Stimulated activated naive CD8-positive, alpha-beta T cell treated with anti-CD3 and anti-CD28 coated beads, Interleukin-15, Interleukin-2, amounts not matched to agents 100 ng/mL and 50 ng/mL, for 24 hours (primary cell): ENCODE measurements around the gene PCNT.

ENCODE experiments used
- H3K27ac Mint-ChIP-seq: one replicate; pipeline ENCODE4 v1.8.0; 2021; ENCODE audit warnings: mild to moderate bottlenecking, mixed read lengths
- H3K27me3 Mint-ChIP-seq: one replicate; pipeline ENCODE4 v1.8.0; 2021; ENCODE audit warnings: mixed read lengths
- H3K36me3 Mint-ChIP-seq: one replicate; pipeline ENCODE4 v1.8.0; 2021; ENCODE audit warnings: low read depth, mixed read lengths
- H3K4me1 Mint-ChIP-seq: one replicate; pipeline ENCODE4 v1.8.0; 2021; ENCODE audit warnings: low read depth, mixed read lengths
- H3K4me3 Mint-ChIP-seq: one replicate; pipeline ENCODE4 v1.8.0; 2021; ENCODE audit warnings: mild to moderate bottlenecking, mixed read lengths
- H3K9me3 Mint-ChIP-seq: one replicate; pipeline ENCODE4 v1.8.0; 2021; ENCODE audit warnings: mixed read lengths

The PCNT gene

DNA sequence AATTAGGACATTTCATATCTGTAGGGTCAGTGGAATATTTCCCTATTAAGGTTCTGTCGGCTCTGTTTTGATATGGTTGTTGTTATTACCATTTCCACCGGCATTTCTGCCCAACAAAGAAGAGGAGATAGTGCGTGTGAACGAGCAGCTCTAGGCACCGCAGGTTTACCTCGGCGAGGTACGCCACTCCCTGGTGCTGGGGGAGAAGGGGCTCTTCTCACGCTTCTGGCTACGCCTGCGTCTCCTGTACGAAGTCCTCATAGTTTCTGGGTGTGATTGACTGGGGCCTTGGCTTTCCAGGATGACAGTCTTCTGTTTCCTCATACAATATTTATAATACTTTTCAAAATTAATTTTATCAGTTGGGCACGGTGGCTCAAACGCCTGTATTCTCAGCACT lies 80.3 kb downstream of the PCNT start:
- Mint-ChIP-seq H3K9me3 (peaks cover 3% of the 10 kb centered on the region), H3K4me3 (no peak overlapping the region), H3K4me1 (no peaks in the 10 kb centered on the region), H3K36me3 (peaks cover 40% of the 10 kb centered on the region), H3K27ac (no peak overlapping the region), H3K27me3 (no peaks in the 10 kb centered on the region)

GRCh38 chr21:46406001-46406400 lies 82.0 kb downstream of the PCNT start:
- no peak overlapping the region for H3K4me3 Mint-ChIP-seq
- no peaks in the 10 kb centered on the region for H3K27me3 Mint-ChIP-seq
- H3K36me3 Mint-ChIP-seq = peaks cover 32% of the 10 kb centered on the region
- no peak overlapping the region for H3K27ac Mint-ChIP-seq
- peaks cover 3% of the 10 kb centered on the region for H3K9me3 Mint-ChIP-seq
- no peaks in the 10 kb centered on the region for H3K4me1 Mint-ChIP-seq

- Mint-ChIP-seq H3K27ac (no peak overlapping the region), H3K36me3 (peaks cover 16% of the 10 kb centered on the region), H3K27me3 (no peaks in the 10 kb centered on the region), H3K9me3 (no peaks in the 10 kb centered on the region), H3K4me1 (no peaks in the 10 kb centered on the region), H3K4me3 (no peak overlapping the region)
These were observed 85.9 kb downstream of the PCNT start for GRCh38 chr21:46409641-46410406.

DNA sequence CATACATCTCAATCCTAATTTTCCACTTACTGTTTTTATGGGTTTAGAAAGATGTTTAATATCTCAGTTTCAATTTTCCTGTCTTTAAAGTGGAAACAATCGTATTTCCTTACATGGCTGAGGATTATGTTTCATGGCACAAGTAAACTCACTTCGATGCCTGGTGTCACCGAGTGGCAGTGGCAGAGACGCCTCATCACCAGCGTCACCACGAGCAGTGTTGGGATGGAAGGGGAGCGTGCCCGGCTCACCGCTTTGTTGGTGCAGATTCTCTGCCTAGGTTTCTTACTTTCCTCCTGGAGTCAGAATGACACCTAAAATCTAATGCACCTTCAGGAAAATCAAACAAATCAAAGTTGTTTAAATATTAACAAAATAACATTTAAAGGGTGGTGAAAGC lies 86.6 kb downstream of the PCNT start:
- peaks cover 16% of the 10 kb centered on the region for H3K36me3 Mint-ChIP-seq

GRCh38 chr21:46411236-46411635 lies 87.3 kb downstream of the PCNT start:
- no peaks in the 10 kb centered on the region for H3K27me3 Mint-ChIP-seq
- no peaks in the 10 kb centered on the region for H3K9me3 Mint-ChIP-seq
- H3K4me3 Mint-ChIP-seq = no peak overlapping the region
- no peak overlapping the region for H3K27ac Mint-ChIP-seq
- H3K4me1 Mint-ChIP-seq = no peaks in the 10 kb centered on the region
- H3K36me3 Mint-ChIP-seq = peaks cover 23% of the 10 kb centered on the region

More for the DNA sequence above, 86.6 kb downstream of the PCNT start:
- Mint-ChIP-seq H3K27ac (no peak overlapping the region), H3K27me3 (no peaks in the 10 kb centered on the region), H3K4me1 (no peaks in the 10 kb centered on the region), H3K9me3 (no peaks in the 10 kb centered on the region), H3K4me3 (no peak overlapping the region)

DNA sequence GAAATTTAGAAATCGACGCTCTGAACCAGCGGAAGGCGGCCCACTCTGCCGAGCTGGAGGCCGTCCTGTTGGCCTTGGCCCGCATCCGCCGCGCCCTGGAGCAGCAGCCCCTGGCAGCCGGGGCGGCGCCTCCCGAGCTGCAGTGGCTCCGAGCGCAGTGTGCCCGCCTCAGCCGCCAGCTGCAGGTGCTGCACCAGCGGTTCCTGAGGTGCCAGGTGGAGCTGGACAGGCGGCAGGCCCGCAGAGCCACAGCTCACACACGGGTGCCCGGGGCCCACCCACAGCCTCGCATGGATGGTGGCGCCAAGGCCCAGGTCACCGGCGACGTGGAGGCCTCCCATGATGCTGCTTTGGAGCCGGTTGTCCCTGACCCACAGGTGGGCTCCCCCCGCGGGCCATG lies 87.7 kb downstream of the PCNT start:
- Mint-ChIP-seq H3K9me3 (no peaks in the 10 kb centered on the region), H3K4me1 (no peaks in the 10 kb centered on the region), H3K27ac (no peak overlapping the region), H3K36me3 (peaks cover 23% of the 10 kb centered on the region), H3K4me3 (no peak overlapping the region), H3K27me3 (no peaks in the 10 kb centered on the region)

- Mint-ChIP-seq H3K27me3 (no peaks in the 10 kb centered on the region), H3K4me3 (no peak overlapping the region), H3K27ac (no peak overlapping the region), H3K9me3 (no peaks in the 10 kb centered on the region), H3K36me3 (peaks cover 16% of the 10 kb centered on the region), H3K4me1 (no peaks in the 10 kb centered on the region)
These were observed 88.8 kb downstream of the PCNT start for GRCh38 chr21:46412521-46413364.

GRCh38 chr21:46413365-46413696 lies 89.4 kb downstream of the PCNT start:
- no peaks in the 10 kb centered on the region for H3K27me3 Mint-ChIP-seq
- no peak overlapping the region for H3K4me3 Mint-ChIP-seq
- peaks cover 16% of the 10 kb centered on the region for H3K36me3 Mint-ChIP-seq
- H3K4me1 Mint-ChIP-seq = no peaks in the 10 kb centered on the region
- H3K27ac Mint-ChIP-seq = no peak overlapping the region
- no peaks in the 10 kb centered on the region for H3K9me3 Mint-ChIP-seq

- Mint-ChIP-seq H3K36me3 (peaks cover 28% of the 10 kb centered on the region), H3K27me3 (no peaks in the 10 kb centered on the region), H3K27ac (no peak overlapping the region), H3K9me3 (no peaks in the 10 kb centered on the region), H3K4me3 (no peak overlapping the region), H3K4me1 (no peaks in the 10 kb centered on the region)
These were observed 91.0 kb downstream of the PCNT start for GRCh38 chr21:46414965-46415275.

DNA sequence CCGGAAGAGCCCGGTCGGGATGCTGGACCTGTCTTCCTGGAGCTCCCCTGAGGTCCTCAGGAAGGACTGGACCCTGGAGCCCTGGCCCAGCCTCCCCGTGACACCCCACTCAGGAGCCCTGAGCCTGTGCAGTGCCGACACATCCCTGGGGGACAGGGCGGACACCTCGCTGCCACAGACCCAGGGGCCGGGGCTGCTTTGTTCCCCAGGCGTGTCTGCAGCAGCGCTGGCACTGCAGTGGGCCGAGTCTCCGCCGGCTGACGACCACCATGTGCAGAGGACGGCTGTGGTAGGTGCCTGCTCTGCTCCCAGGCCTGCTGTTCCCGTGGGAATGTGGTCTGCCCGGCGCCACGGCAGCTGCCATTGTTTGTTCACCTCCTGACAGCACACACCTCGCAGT lies 92.6 kb downstream of the PCNT start:
- Mint-ChIP-seq H3K27me3 (no peaks in the 10 kb centered on the region), H3K4me1 (no peaks in the 10 kb centered on the region), H3K4me3 (no peak overlapping the region), H3K36me3 (peaks cover 30% of the 10 kb centered on the region), H3K9me3 (no peaks in the 10 kb centered on the region), H3K27ac (no peak overlapping the region)

DNA sequence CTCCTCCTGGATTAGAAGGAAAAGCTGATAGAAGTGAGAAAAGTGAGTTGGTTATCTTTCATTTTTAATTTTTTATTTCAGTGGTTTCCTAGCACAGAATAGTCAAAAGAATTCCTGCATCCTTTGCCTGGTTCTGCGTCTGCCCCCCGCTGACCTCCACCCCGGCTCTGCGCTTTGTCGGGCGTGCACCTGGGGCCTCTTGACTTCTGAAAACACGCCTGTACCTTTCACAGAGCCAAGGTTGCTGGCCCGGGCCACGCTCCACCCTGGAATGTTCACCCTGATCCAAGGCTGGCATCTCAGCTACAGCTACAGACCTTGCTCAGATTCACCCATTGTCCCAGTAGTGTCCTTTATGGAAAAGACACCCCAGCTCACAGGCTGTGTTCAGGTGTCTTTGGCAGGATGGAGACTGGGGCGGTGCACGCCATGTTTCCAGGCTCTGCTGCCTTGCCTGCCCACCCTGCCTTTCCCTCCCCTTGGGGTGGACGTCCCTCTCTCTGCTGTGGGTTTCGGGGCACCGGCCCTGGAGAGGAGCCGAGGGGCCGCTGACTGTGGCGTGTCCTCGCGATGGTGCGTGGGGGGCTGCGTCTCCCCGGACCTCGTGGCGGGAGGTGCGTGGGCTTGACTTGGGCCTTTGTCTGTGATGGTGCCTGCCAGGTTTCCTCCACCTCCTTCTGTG lies 94.5 kb downstream of the PCNT start:
- Mint-ChIP-seq H3K4me3 (no peak overlapping the region), H3K27me3 (no peaks in the 10 kb centered on the region), H3K4me1 (peaks cover 7% of the 10 kb centered on the region), H3K9me3 (no peaks in the 10 kb centered on the region), H3K36me3 (peaks cover 30% of the 10 kb centered on the region), H3K27ac (no peak overlapping the region)

DNA sequence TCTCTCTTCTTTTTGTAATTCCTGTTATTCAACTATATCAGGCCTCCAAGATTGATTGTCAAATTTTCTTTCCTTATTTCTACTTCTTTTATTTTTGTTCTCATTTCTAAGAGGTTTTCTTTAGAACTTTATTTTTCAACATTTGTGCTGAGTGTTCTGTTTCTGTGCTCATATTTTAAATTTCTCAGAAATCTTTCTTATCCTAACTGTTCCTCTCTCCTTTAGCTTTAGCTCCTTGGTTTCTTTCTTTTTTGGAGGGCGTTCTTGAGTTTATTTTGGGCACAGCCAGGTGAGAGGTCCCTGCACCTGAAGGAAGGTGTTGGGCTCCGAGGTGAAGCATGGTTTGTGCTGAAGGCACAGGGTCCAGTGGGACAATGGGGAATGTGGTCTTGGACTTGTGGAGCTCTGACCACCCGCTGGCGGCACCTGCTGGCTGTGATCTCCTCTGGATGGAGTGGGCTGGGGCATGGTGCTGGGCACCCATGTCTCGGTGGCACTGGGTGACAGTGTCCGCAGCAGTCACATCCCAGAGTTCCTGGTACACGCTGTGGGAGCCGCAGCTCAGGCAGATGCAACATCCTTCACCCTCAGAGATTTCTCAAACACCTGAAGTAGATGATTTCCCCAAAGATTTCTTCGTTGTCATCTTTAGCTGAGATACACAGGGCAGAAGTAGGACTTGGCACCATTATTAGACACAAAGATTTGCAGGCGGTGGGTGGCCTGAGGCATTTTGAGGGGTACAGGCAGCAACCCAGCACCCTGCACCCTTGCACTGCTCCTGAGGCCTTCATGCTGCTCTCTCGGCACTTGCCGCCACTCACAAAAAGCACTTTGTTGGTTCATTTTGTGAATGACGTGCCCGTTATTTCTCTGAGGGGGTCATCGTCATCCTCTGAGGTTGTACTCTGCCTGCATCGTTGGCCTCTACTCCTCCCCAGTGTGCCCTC lies 96.6 kb downstream of the PCNT start:
- Mint-ChIP-seq H3K27ac (no peak overlapping the region), H3K4me1 (peaks cover 24% of the 10 kb centered on the region), H3K9me3 (no peaks in the 10 kb centered on the region), H3K36me3 (peaks cover 34% of the 10 kb centered on the region), H3K27me3 (no peaks in the 10 kb centered on the region), H3K4me3 (no peak overlapping the region)

DNA sequence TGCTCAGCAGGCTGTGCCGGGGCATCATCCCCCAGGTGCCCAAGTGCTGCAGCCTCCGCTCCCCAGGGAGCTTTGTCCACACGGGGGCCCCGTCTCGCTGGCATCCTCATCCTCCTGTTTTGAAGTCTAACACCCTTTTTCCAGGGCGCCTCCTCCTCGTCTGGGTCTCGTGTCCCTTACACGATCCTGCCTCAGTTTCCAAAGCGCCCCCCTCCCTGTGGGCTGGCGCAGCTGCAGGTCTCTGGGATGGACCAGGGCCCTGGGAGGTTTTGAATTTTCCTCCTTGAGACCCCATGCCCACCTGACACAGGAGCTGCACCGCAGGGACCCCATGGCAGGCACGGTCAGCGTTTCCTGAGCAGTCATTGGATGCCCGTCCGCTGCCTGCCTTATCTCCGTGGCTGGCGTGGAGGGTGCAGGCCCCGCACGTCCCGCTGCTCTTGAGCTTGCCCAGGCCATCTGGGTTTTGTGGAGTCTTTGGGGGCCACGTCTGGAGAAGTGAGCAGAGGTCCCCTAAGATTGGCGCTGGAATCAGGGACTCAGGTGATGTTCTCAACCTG lies 97.3 kb downstream of the PCNT start:
- Mint-ChIP-seq H3K9me3 (no peaks in the 10 kb centered on the region), H3K27ac (no peak overlapping the region), H3K36me3 (peaks cover 26% of the 10 kb centered on the region), H3K4me3 (no peak overlapping the region), H3K27me3 (no peaks in the 10 kb centered on the region), H3K4me1 (peaks cover 27% of the 10 kb centered on the region)
